SH-SY5Y (cell line): ENCODE measurements around the gene NTM.

ENCODE experiments used
- GATA2 ChIP-seq: IDR thresholded peaks from 2 replicates; pipeline ENCODE4 v1.6.1; 2011; ENCODE audit warnings: mild to moderate bottlenecking, low read depth, low read length
- GATA3 ChIP-seq: IDR thresholded peaks from 2 replicates; pipeline ENCODE4 v1.6.1; 2011; ENCODE audit warnings: low read depth, mild to moderate bottlenecking, low read length, moderate library complexity

DNA sequence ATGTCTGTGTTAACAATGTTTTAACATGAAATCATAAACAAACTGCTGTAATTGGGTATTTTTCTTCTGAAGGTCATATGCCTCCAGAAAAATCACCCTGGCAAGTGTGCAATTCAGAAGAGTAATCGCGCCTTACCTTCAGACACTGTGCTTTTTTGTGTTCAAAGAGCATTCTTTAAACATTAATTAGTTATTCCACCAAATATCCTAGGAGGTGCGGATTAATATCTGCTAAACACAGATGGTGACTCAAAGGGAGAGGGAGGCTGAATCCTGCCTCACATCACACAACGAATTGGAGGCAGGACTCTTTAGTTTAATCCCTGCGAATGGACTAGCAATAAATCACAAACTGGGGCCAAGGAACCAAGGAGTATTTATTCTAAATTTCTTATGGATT lies 213.0 kb downstream of the NTM start:
- TF ChIP-seq GATA2 (no peak), GATA3 (no peak)
